Measurements from ENCODE around the gene RACGAP1.
A peak's percentile ranks its signal among the peaks of the same experiment; 100 is the strongest.

Gene RACGAP1

DNA sequence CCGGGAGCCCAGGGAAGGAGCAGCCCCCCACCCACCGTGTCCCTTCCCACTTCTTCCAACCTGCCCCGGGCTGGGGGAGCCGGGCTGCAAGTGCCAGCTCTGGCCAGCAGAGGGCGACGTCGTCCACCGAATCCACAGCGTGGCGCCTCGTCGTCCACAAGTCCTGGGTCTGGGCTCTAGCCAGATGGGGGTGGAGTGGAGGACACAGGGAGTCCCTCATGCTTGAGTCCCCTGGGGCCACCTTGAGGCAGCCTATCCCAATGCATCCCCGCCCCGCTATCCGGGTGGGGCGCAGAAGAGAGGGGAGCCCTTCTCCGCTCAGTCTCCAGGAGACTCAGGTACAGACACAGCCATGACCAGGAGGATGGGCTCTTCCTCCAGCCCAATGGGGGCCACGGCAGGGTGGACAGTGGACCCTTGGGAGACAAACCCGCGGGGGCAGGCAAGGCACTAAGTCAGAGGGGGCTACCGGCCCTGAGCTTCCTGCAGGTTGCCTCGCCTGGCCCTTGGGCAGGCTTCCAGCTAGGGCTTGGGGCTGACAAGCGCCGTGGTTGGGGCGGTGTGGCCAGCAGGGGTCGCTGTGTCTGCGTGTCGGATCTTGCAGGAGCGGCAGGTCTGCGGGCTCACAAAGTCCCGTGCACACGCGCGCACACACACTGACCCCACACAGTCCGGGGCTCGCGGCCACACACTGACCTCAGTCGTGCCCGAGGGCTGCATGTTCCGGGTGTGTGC is 58.1 kb downstream of the RACGAP1 start:
- peak; percentile 98 for DNase-seq

DNA sequence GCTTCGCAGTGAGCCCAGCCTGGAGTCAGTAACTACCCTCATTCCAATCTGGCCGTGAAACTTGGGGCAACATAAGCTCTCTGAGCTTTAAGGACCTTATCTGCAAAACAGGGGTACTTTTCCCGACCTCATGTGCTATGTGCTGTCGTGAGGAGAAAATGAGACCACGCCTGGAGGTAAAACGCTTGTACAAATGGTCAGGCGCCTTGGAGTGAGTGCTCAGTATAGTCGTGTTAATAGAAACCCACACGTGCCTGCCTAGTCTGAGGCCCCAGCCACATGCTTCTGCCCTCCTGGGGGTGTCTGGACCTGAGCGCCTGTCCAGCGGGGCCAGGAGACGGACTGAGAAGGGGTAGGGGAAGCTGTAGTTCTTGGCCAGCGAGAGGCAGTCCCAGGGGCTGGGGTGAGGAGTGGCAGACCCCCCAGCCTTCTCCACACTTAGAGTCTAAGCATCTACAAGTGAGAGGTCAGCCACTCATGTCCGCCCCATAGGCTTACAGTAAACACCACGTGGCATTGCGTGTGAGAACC is 58.7 kb downstream of the RACGAP1 start:
- no peak for DNase-seq

DNA sequence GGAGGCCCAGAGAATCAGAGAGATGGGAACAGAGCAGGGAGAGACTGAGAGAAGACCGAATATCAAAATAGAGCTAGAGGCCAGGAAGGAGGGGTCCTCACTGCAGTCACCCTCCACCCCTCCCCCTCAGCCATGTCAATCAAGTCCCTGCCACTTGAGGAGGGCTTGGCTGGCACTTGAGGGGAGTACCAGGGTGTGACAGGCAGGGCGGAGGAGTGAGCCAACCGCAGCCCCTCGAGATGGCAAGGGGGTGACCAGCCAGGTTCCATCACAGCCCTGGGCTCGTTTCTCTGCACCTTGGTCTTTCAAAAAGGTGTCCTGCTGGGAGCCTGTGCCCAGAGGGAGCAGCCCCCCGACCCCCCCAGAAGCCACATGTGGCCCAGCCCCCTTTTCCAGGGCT is 59.5 kb downstream of the RACGAP1 start:
- DNase-seq, result no peak

DNA sequence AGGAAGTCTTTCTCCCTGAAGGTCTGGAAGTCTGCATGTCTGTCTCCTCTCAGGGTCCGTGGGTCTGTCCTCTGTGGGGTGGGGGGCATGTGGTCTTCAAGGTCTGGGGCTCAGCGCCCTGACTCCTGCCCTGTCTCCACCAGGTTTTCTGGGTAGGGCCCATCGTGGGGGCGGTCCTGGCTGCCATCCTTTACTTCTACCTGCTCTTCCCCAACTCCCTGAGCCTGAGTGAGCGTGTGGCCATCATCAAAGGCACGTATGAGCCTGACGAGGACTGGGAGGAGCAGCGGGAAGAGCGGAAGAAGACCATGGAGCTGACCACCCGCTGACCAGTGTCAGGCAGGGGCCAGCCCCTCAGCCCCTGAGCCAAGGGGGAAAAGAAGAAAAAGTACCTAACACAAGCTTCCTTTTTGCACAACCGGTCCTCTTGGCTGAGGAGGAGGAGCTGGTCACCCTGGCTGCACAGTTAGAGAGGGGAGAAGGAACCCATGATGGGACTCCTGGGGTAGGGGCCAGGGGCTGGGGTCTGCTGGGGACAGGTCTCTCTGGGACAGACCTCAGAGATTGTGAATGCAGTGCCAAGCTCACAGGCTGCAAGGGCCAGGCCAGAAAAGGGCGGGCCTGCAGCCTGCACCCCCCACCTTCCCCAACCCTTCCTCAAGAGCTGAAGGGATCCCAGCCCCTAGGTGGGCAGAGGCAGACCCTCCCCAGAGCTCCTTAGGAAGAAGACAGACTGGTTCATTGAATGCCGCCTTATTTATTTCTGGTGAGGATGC is 60.3 kb downstream of the RACGAP1 start:
- DNase-seq, result no peak

DNA sequence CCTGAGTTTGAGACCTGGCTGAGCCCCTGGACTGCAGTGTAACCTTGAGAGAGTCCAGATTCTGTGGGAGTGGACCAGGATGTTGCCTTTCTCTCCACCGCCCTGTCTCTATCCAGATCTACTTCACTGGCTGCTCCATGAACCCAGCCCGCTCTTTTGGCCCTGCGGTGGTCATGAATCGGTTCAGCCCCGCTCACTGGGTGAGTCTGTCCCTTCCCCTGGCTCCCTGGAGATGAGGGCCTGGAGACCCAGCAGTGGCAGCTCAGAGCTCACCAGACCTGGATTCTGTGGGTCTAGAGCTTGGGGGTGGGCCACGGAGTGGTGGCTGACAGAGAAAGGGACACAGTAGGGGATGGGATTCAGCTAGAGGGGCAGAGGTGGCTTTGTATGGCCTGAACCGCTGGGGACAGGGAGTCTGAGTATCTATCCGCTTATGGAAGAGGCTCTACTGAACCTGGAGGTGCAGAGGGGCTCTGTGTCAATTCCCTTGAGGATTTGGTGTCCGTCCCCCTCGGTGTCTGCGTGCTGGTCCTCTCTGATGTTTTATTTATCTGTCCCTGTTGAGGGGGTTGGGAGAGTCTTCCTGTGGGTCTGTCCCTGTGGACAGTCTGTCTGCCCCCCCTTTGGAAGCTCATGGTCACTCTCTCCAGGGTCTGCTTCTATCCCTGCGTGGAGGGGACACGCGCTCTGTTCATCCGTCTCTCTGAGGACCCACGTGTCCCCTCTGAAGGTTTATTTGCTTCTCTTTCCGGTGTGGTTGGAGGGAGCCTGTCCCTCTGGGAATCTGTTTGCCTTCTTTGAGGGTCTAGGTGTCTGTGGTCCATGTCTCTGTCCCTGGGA is 61.1 kb downstream of the RACGAP1 start:
- DNase-seq, result no peak

GRCh38 chr12:49962861-49963765 is 62.2 kb downstream of the RACGAP1 start:
- no peak for DNase-seq

DNA sequence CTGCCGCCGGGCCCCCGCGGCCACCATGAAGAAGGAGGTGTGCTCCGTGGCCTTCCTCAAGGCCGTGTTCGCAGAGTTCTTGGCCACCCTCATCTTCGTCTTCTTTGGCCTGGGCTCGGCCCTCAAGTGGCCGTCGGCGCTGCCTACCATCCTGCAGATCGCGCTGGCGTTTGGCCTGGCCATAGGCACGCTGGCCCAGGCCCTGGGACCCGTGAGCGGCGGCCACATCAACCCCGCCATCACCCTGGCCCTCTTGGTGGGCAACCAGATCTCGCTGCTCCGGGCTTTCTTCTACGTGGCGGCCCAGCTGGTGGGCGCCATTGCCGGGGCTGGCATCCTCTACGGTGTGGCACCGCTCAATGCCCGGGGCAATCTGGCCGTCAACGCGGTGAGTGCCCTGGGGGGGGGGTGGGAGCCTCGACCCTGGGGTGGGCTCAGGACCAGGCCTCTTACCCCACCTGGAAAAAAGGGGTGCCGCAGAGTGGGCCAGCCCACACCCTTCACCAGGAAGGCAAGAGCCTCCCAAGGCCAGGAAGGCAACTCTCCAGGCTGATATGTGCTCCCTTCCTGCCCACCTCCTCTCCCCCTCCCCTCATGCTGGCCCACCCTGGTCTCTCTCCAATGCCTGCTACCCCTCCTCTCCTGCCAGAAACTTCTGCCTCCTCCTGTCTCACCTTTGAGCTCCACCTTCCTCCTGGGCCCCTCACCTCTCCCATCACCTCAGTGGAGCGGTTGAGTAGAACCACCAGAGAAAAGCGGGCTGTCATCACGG is 63.1 kb downstream of the RACGAP1 start:
- DNase-seq, result no peak

GRCh38 chr12:49961111-49961922 is 64.0 kb downstream of the RACGAP1 start, which contains the start of gene AQP5:
TSS of gene AQP5 (plus strand) at chr12:49961872. CDS start at chr12:49962018, 146 bp downstream.
- no peak for DNase-seq

DNA sequence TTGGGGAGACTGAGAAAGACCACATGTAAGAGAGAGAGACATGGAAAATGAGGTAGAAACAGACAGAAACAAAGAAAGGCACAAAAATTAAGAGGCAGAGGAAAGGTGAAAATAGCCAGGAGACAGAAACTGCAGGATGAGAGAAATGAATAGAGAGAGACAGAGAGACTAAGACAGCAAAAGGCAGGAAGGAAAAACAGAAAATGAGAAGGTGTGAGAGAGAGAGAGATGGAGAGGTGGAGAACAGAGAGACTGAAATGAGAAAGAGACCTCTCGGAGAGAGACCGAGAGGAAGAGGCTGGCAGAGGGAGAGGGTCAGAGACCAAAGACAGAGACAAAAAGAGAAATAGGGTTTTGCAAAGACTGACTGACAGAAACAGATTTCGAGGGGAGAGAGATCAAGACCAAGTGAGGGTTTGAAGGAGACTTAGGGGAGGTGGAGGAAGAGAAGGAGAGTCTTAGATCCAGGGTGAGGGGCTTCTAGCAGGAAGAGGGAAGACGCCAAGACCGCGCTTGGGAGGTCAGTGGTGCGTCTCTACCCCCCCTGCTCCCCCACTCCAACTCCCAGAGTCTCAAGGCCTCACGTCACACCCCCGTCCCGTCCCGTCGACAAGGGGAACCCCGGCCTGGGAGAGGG is 64.7 kb downstream of the RACGAP1 start:
- DNase-seq, result no peak

DNA sequence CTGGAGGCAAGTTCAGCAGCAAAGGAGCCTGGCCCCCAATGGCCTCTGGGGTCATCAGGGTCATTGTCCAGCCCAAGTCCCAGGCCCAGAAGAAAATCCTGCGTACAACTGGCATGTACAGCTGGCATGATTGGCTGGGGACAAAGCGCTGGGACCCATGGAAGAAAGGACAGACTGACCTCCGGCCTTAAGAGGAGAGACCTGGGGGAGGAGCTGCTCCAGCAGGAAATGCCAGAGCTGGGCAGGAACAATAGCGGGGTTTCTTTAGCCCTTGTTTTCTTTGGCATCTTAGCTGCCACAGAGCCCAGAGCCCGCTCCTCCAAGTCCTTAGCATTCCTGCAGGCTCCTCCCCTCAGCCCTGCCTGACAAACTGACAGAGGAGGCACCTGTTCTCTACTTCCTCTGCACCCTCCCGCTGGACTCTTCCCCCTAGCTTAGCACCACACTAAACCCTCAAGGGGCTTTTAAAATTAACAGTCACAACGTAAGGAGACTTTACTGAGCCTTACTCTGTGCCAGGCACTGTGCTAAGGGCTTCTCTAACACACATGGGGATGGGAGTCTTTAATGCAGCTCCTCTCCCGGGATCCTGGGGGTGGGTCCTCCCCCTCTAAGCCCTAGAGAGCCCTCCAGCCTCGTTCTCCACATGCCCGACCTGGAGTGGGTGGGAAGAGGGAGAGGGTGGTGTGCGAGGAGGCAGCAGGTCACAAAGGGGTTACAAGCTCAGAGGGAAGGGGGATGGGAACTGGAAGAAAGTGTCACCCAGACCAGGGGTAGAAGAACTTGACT is 65.4 kb downstream of the RACGAP1 start:
- no peak for DNase-seq

- DNase-seq, result no peak
These were observed 67.7 kb downstream of the RACGAP1 start for GRCh38 chr12:49957570-49957967.

DNA sequence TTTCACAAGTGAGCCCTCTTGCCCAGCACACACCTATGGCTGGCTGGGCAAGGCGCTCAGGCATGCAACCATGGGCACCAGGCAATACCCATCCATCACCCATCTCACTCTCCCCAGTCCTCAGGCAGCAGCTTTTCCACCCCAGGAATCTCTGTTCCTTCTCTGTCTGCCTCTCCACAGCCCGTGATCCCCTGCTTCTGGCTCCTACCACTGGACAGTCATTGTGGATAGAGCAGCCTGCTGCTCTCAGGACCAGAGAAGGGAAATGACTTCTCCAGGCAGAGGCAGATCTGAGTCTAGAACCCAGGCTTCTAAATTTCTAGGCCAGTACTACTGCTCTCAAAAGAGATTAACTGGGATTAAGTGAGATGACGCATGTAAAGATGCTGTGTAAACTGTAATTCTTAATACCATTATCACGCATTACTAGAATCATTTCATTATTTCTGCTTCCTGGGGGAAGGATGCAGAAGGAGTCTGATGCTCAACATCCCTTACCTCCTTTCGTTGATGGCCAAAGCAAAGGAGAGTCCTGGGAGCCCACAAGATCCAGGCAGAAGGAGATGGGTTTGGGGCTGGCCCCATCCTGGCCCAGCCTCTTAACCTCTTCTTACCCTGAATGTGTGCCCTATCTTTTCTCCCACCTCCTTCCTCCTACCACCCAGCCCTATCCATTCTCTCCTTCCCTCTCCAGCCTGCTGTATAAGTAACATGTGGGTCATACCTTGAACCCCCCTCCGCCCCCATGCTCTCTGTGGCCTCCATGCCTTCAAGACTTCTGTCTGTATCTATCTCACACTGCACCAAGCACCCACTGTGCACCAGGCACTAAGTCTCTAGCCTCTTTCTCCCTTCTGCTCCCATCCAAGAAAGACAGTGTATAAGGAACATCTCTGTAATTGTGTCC is 68.4 kb downstream of the RACGAP1 start:
- DNase-seq, result no peak

- no peak for DNase-seq
These were observed 69.2 kb downstream of the RACGAP1 start for GRCh38 chr12:49955899-49956662.

- no peak for DNase-seq
These were observed 70.1 kb downstream of the RACGAP1 start for GRCh38 chr12:49954863-49955830.

DNA sequence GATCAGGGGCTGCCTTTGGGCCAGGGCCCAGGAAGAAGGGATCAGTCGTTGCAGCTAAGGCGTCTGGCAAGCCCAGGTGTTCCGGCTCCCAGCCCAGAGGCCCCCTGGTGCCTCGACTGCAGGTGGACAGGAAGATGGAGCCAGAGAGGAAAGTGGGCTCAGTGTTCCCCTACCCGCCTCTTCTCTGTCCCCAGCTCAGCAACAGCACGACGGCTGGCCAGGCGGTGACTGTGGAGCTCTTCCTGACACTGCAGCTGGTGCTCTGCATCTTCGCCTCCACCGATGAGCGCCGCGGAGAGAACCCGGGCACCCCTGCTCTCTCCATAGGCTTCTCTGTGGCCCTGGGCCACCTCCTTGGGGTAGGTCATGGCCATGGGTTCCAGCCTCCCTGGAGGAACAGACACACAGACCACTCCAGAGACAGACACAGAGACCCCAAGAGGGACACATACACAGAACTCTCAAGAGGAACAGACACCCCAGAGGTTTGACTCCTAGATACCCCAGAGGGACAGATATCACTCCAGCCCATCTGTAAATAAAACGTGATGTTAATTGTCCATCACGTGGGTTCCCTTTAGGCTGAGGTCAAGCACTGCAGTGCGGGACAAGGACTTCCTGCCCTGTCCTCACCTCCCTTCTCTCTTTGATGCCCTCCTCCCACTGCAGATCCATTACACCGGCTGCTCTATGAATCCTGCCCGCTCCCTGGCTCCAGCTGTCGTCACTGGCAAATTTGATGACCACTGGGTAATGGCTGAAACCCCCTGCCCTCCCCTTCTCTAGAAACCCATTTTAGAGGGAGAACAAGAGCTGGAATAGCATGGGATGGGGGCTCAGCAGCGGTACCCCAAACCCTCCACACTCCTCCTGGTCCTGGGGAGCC is 71.1 kb downstream of the RACGAP1 start:
- no peak for DNase-seq

Measured in stimulated activated CD4-positive, alpha-beta T cell treated with anti-CD3 and anti-CD28 coated beads, Interleukin-2, amount 100 ng/mL, for 48 hours (primary cell).